ENCODE measurements around the gene MOCOS.

GRCh38 chr18:36302676-36303075 is 115.4 kb downstream of the MOCOS start:
- TF ChIP-seq TP53 (CRISPR knock-in tag; IDR thresholded peaks at IDR 0.05) (no peak), RELA (CRISPR knock-in tag; IDR thresholded peaks at IDR 0.05; ENCODE audit: borderline replicate concordance) (no peak), ZNF512 (CRISPR knock-in tag; IDR thresholded peaks at IDR 0.05; ENCODE audit: borderline replicate concordance) (no peak), MLX (CRISPR knock-in tag; IDR thresholded peaks at IDR 0.05) (no peak), NR2C2 (CRISPR knock-in tag; IDR thresholded peaks at IDR 0.05) (no peak), CTCF (IDR thresholded peaks at IDR 0.05) (no peak), CREB1 (CRISPR knock-in tag; IDR thresholded peaks at IDR 0.05) (no peak), NR1H2 (CRISPR knock-in tag; IDR thresholded peaks at IDR 0.05) (no peak), E2F5 (CRISPR knock-in tag; IDR thresholded peaks at IDR 0.05) (no peak), TEAD4 (CRISPR knock-in tag; IDR thresholded peaks at IDR 0.05) (no peak), PRDM15 (CRISPR knock-in tag; IDR thresholded peaks at IDR 0.05) (no peak)
